CD4-positive, alpha-beta T cell treated with Interleukin-12 subunit alpha and Interleukin-12 subunit beta, for 1 hour (primary cell): ENCODE measurements around the gene BCAS1.

ENCODE experiments used
- DNase-seq: peaks from one replicate; pipeline ENCODE4 v3.0.0-alpha.2; 2020

Gene BCAS1

GRCh38 chr20:54070187-54070987 lies at the start of gene BCAS1:
BCAS1 (minus strand) TSS chr20:54070594; CDS start chr20:54058718, 11,876 bp downstream.
- no peak for DNase-seq

- DNase-seq, result no peak
Observed at GRCh38 chr20:54119744-54120143, 49.4 kb upstream of the BCAS1 start.

- no peak for DNase-seq
Observed at GRCh38 chr20:54118220-54119001, 48.0 kb upstream of the BCAS1 start.

- no peak for DNase-seq
Observed at GRCh38 chr20:54116550-54117235, 46.3 kb upstream of the BCAS1 start.

GRCh38 chr20:54115172-54115854 lies 44.9 kb upstream of the BCAS1 start:
- DNase-seq, result no peak

GRCh38 chr20:54114109-54114508 lies 43.7 kb upstream of the BCAS1 start:
- DNase-seq, result no peak

- no peak for DNase-seq
Observed at GRCh38 chr20:54113566-54113965, 43.2 kb upstream of the BCAS1 start.

- no peak for DNase-seq
Observed at GRCh38 chr20:54112221-54112884, 42.0 kb upstream of the BCAS1 start.

- DNase-seq, result no peak
Observed at GRCh38 chr20:54111460-54111859, 41.1 kb upstream of the BCAS1 start.

- no peak for DNase-seq
Observed at GRCh38 chr20:54110457-54110856, 40.1 kb upstream of the BCAS1 start.

GRCh38 chr20:54110041-54110440 lies 39.6 kb upstream of the BCAS1 start:
- no peak for DNase-seq

GRCh38 chr20:54108817-54109216 lies 38.4 kb upstream of the BCAS1 start:
- DNase-seq, result no peak

GRCh38 chr20:54108326-54108642 lies 37.9 kb upstream of the BCAS1 start:
- no peak for DNase-seq

GRCh38 chr20:54107600-54108325 lies 37.4 kb upstream of the BCAS1 start:
- no peak for DNase-seq

GRCh38 chr20:54107181-54107580 lies 36.8 kb upstream of the BCAS1 start:
- DNase-seq, result no peak

GRCh38 chr20:54106162-54106561 lies 35.8 kb upstream of the BCAS1 start:
- DNase-seq, result no peak

- no peak for DNase-seq
Observed at GRCh38 chr20:54105653-54106052, 35.3 kb upstream of the BCAS1 start.

- DNase-seq, result no peak
Observed at GRCh38 chr20:54104781-54105180, 34.4 kb upstream of the BCAS1 start.

GRCh38 chr20:54103762-54104600 lies 33.6 kb upstream of the BCAS1 start:
- DNase-seq, result no peak

- peak; percentile 64 for DNase-seq
Observed at GRCh38 chr20:54103067-54103761, 32.8 kb upstream of the BCAS1 start.
